PC-3 (cell line): ENCODE data around the gene GLT6D1. TPM values are rescaled to one million over a fixed set of nuclear protein-coding genes. Genes with fewer than 3 reads are reported as not detected.

Experiments
- ATAC-seq: fragments of 200-7000 bp; cut with Tn5 transposase; 2 replicates; pipeline ENCODE4 v1.9.1; 2020; ENCODE audit warnings: mild to moderate bottlenecking, moderate library complexity
- BruUV-seq: library from RNA; stranded (reverse); fragments of 400-500 nt; replicated peaks from 2 replicates; lab custom pipeline; 2021; lab: Mats Ljungman, UMichigan
- CTCF ChIA-PET: fragments of 300-600 bp; sonication (Branson Sonifier 250); formaldehyde crosslinking; loops from one replicate; lab custom pipeline; 2022; ENCODE audit warnings: antibody characterized with exemption; lab: Charles Lee
- POLR2A ChIA-PET: fragments of 300-600 bp; sonication (Branson Sonifier 250); formaldehyde crosslinking; loops from one replicate; lab custom pipeline; 2022; ENCODE audit warnings: antibody characterized with exemption; ENCODE audit not compliant: unreplicated experiment; lab: Charles Lee
- DNase-seq: peaks from one replicate; pipeline ENCODE4 v3.0.0-alpha.2; 2015
- H2AFZ ChIP-seq: fragments of 300-600 bp; sonication (generic); 2 replicates; pipeline ENCODE4 v1.6.0; 2016; ENCODE audit warnings: antibody characterized with exemption, low read length
- H3F3A ChIP-seq: fragments of 300-600 bp; sonication (generic); one replicate; pipeline ENCODE4 v1.6.0; 2017; ENCODE audit warnings: antibody characterized with exemption, low read length, control low read depth, mild to moderate bottlenecking; ENCODE audit not compliant: unreplicated experiment
- H3K27ac ChIP-seq: fragments of 300-600 bp; sonication (generic); 2 replicates; pipeline ENCODE4 v1.5.1; 2016; ENCODE audit warnings: mild to moderate bottlenecking, low read length
- H3K27me3 ChIP-seq: fragments of 300-600 bp; sonication (generic); 2 replicates; pipeline ENCODE4 v1.6.1; 2016; ENCODE audit warnings: low read length, mixed read lengths
- H3K36me3 ChIP-seq: fragments of 300-600 bp; sonication (generic); 2 replicates; pipeline ENCODE4 v1.6.1; 2016; ENCODE audit warnings: low read depth, mixed run types, low read length, mixed read lengths
- H3K4me1 ChIP-seq: fragments of 300-600 bp; sonication (generic); 2 replicates; pipeline ENCODE4 v1.5.1; 2016; ENCODE audit warnings: low read length; ENCODE audit not compliant: insufficient read depth
- H3K4me2 ChIP-seq: fragments of 300-600 bp; sonication (generic); 2 replicates; pipeline ENCODE4 v1.6.0; 2016; ENCODE audit warnings: low read length
- H3K4me3 ChIP-seq: fragments of 300-600 bp; sonication (generic); 2 replicates; pipeline ENCODE4 v1.5.1; 2016; ENCODE audit warnings: mild to moderate bottlenecking, low read length, mixed read lengths
- H3K79me2 ChIP-seq: fragments of 300-600 bp; sonication (generic); 2 replicates; pipeline ENCODE4 v1.6.1; 2017; ENCODE audit warnings: low read length, mixed read lengths
- H3K9ac ChIP-seq: fragments of 300-600 bp; sonication (generic); 2 replicates; pipeline ENCODE4 v1.6.0; 2016; ENCODE audit warnings: mild to moderate bottlenecking, low read length
- H3K9me2 ChIP-seq: fragments of 300-600 bp; sonication (generic); replicated peaks from 2 replicates; pipeline ENCODE4 v1.6.1; 2016; ENCODE audit warnings: mixed run types, low read length, mixed read lengths
- H3K9me3 ChIP-seq: fragments of 300-600 bp; sonication (generic); 2 replicates; pipeline ENCODE4 v1.6.1; 2016; ENCODE audit warnings: low read length, mixed read lengths
- H4K20me1 ChIP-seq: fragments of 300-600 bp; sonication (generic); 2 replicates; pipeline ENCODE4 v1.6.1; 2016; ENCODE audit warnings: low read length, mixed read lengths
- CTCF ChIP-seq: fragments of 300-600 bp; sonication (generic); conservative IDR thresholded peaks from 2 replicates; pipeline ENCODE4 v1.5.1; 2017; ENCODE audit warnings: antibody characterized with exemption, low read depth, mild to moderate bottlenecking, low read length
- EZH2 ChIP-seq: fragments of 300-600 bp; sonication (generic); IDR thresholded peaks from one replicate; pipeline ENCODE4 v1.6.1; 2017; ENCODE audit warnings: antibody characterized with exemption, mild to moderate bottlenecking, low read length; ENCODE audit not compliant: unreplicated experiment
- EZH2phosphoT487 ChIP-seq: fragments of 300-600 bp; sonication (generic); IDR thresholded peaks from 2 replicates; pipeline ENCODE4 v1.6.1; 2018; ENCODE audit warnings: mild to moderate bottlenecking, antibody characterized with exemption, low read length, borderline replicate concordance
- intact Hi-C: fragments of 100-400 bp; cut with micrococcal nuclease; formaldehyde crosslinking; loops from 2 replicates; pipeline ENCODE4 v1.9.0; 2023
- total RNA-seq: library from RNA; depleted of rRNA; stranded (reverse); fragments of >200 nt; gene quantifications from 2 replicates; pipeline ENCODE4 v1.2.3, GENCODE V29; 2014

Gene GLT6D1
- total RNA-seq, 1 experiment from 2014 or later: not detected

- H3K4me2 ChIP-seq: no peak overlapping the region
- no peaks in the 10 kb centered on the region for H3K4me1 ChIP-seq
- H3K27ac ChIP-seq: no peak overlapping the region
- no peaks in the 10 kb centered on the region for H3K36me3 ChIP-seq
- CTCF ChIA-PET: no interaction called here
- POLR2A ChIA-PET: no interaction called here
- H2AFZ ChIP-seq: no peak overlapping the region
- H3K9me3 ChIP-seq: no peaks in the 10 kb centered on the region
- DNase-seq: no peak
- H4K20me1 ChIP-seq: no peaks in the 10 kb centered on the region
- TF ChIP-seq EZH2phosphoT487 (no peak), EZH2 (no peak), CTCF (no peak)
- BruUV-seq: no TSS peak
- no peaks in the 10 kb centered on the region for H3K9me2 ChIP-seq
- ATAC-seq: no peak
- H3K27me3 ChIP-seq: peaks cover 10% of the 10 kb centered on the region; the same call in 1 of the 2 replicates
- H3F3A ChIP-seq: no peaks in the 10 kb centered on the region
- intact Hi-C loops: no loop called here
- no peak overlapping the region for H3K4me3 ChIP-seq
- no peak overlapping the region for H3K9ac ChIP-seq
- H3K79me2 ChIP-seq: no peaks in the 10 kb centered on the region
Measured at GRCh38 chr9:135660407-135660806, 21.1 kb upstream of the GLT6D1 start.

GRCh38 chr9:135659252-135659651, 19.9 kb upstream of the GLT6D1 start:
- DNase-seq: no peak
- Histone ChIP-seq H4K20me1 (no peaks in the 10 kb centered on the region), H3K9ac (no peak overlapping the region), H3K9me3 (no peaks in the 10 kb centered on the region), H3K9me2 (no peaks in the 10 kb centered on the region), H2AFZ (no peak overlapping the region), H3K36me3 (no peaks in the 10 kb centered on the region), H3K27me3 (peaks cover 13% of the 10 kb centered on the region), H3K4me3 (no peak overlapping the region), H3K79me2 (no peaks in the 10 kb centered on the region), H3K27ac (no peak overlapping the region), H3K4me2 (no peak overlapping the region), H3K4me1 (no peaks in the 10 kb centered on the region), H3F3A (no peaks in the 10 kb centered on the region)
- POLR2A ChIA-PET: no interaction called here
- CTCF ChIA-PET: no interaction called here
- intact Hi-C loops: no loop called here
- ATAC-seq: no peak
- BruUV-seq: no TSS peak
- TF ChIP-seq EZH2: no peak

GRCh38 chr9:135657416-135657815, 18.1 kb upstream of the GLT6D1 start:
- H3K4me3 ChIP-seq: no peak overlapping the region
- ATAC-seq (no peak), DNase-seq (no peak)
- H3K9me3 ChIP-seq: no peaks in the 10 kb centered on the region
- H3K4me1 ChIP-seq: no peaks in the 10 kb centered on the region
- no peaks in the 10 kb centered on the region for H3K9me2 ChIP-seq
- H3K9ac ChIP-seq: no peak overlapping the region
- H3K27ac ChIP-seq: no peak overlapping the region
- H3K79me2 ChIP-seq: no peaks in the 10 kb centered on the region
- TF ChIP-seq EZH2phosphoT487 (no peak), EZH2 (no peak), CTCF (no peak)
- CTCF ChIA-PET: no interaction called here
- intact Hi-C loops: no loop called here
- H2AFZ ChIP-seq: no peak overlapping the region
- no peaks in the 10 kb centered on the region for H4K20me1 ChIP-seq
- no peak overlapping the region for H3K4me2 ChIP-seq
- no peaks in the 10 kb centered on the region for H3K36me3 ChIP-seq
- no peaks in the 10 kb centered on the region for H3F3A ChIP-seq
- POLR2A ChIA-PET: no interaction called here
- no TSS peak for BruUV-seq
- H3K27me3 ChIP-seq: peaks cover 13% of the 10 kb centered on the region
